Esophagus squamous epithelium (tissue), 4 donors: ENCODE data around the gene CPSF4L.

Experiments used
- CTCF ChIP-seq, 6 experiments: fragments of 450-650 bp in 4 of 6; fragments of 200-600 bp in 2 of 6; sonication (generic) in 2 of 6; IDR thresholded peaks; one replicate each; pipeline ENCODE4 v1.5.1; 2016 to 2019; ENCODE audit warnings: antibody characterized with exemption in 6 of 6, mild to moderate bottlenecking in 4 of 6, moderate library complexity in 4 of 6
- POLR2A ChIP-seq, 4 donors: fragments of 450-650 bp; IDR thresholded peaks; one replicate each; pipeline ENCODE4 v1.6.1; 2017; ENCODE audit warnings: antibody characterized with exemption in 4 of 4, mild to moderate bottlenecking in 4 of 4, moderate library complexity in 3 of 4

DNA sequence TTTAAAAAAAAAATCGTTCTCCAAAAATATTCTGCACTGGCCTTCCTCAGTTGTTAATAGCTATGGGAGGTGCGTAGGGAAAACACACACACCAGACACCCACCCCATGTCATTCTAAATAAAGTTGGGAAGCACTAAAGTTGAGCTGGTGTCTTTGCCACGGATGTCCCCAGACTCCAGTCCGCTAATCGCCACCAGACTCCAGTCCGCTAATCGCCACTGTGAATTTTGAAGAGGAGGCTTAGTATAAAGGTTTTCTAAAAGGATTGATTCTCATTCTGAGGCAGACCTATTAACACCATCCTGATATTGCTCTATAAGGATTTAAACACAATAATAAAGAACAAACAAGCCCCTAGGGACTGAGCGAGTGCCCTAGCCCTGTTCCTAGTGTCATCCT lies 22.7 kb upstream of the CPSF4L start:
- no peak for TF ChIP-seq CTCF (IDR thresholded peaks at IDR 0.05)
- TF ChIP-seq POLR2A (IDR thresholded peaks at IDR 0.05) = no peak
